H1 (cell line): ENCODE measurements around the gene PIGS. TPM values are rescaled to one million over a fixed set of nuclear protein-coding genes. Genes with fewer than 3 reads are reported as not detected.

Experiments
- BCL11A ChIP-seq, 2 experiments: IDR thresholded peaks; one replicate each; pipeline ENCODE4 v1.6.1; 2011; ENCODE audit warnings: low read depth in 2 of 2, low read length in 2 of 2, mild to moderate bottlenecking in 2 of 2
- EP300 ChIP-seq, 2 experiments: IDR thresholded peaks; 1 replicate in 1 of 2; 2 replicates in 1 of 2; pipeline ENCODE4 v1.6.1; 2011 to 2012; ENCODE audit warnings: low read depth in 2 of 2, low read length in 2 of 2, mild to moderate bottlenecking in 2 of 2, borderline replicate concordance in 1 of 2, inconsistent platforms in 1 of 2, moderate library complexity in 1 of 2
- MAFK ChIP-seq: IDR thresholded peaks from 2 replicates; pipeline ENCODE4 v1.6.1; 2012; ENCODE audit warnings: low read depth, mild to moderate bottlenecking, improper control_type of control experiment, low read length
- SAP30 ChIP-seq: fragments of 300-600 bp; sonication (generic); IDR thresholded peaks from 2 replicates; pipeline ENCODE4 v1.7.1; 2012; ENCODE audit warnings: low read length, moderate library complexity, mild to moderate bottlenecking, inconsistent platforms; ENCODE audit not compliant: insufficient read depth, insufficient replicate concordance
- USF2 ChIP-seq: IDR thresholded peaks from 2 replicates; pipeline ENCODE4 v1.6.1; 2011; ENCODE audit warnings: low read length, improper control_type of control experiment
- polyA plus RNA-seq, 7 experiments: library from polyadenylated mRNA; depleted of rRNA in 3 of 7; stranded (reverse) in 5 of 7; unstranded in 2 of 7; fragments of >200 nt in 5 of 7; fragments of 200-250 nt in 2 of 7; gene quantifications; 1 replicate in 5 of 7; 2 replicates in 1 of 7; 4 replicates in 1 of 7; pipeline versions ENCODE4 v1.2.1 to v1.2.3, GENCODE V29; 2011 to 2013; ENCODE audit warnings: missing spikeins in 2 of 7, mixed read lengths in 2 of 7
- total RNA-seq: library from RNA; stranded (reverse); fragmentation: NEBNext Ultra II Directional; extraction: Animal tissue kit (Norgen Biotek cat#: 25700); gene quantifications from 2 replicates; pipeline ENCODE4 v1.2.1, GENCODE V29; 2021

The PIGS gene
- total and polyA plus RNA-seq, 2 of the 8 experiments (the other 6 are each of a cell fraction or from before 2014, with no cell fraction given): 44.3 to 50.6 TPM

DNA sequence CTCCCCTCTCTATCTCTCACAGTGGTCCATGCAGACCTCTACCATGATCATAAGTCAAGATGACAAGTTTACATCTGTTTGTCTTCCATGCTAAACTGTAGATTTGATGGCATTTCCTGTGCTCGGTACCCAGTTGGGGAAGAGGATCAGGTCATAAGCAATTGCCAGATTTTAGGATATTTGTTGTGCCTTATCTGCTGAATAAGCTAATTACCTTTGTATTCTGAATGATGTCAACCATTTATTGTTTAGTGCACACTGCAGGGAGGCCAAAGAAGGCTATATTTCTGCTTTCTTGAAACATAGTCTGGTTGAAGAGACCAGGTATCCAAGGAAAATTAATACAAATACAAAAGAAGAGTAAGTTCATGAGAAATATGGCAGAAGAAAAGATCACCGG, 11.2 kb upstream of the PIGS start (continued):
- TF ChIP-seq USF2 (no peak), EP300 (IDR thresholded peaks at IDR 0.05; ENCODE audit: borderline replicate concordance in 1 of 2, low read depth in 2 of 2, low read length in 2 of 2) (no peak), SAP30 (no peak), BCL11A (IDR thresholded peaks at IDR 0.05; ENCODE audit: low read depth in 2 of 2, low read length in 2 of 2) (no peak), MAFK (no peak)
